Keratinocyte (primary cell): ENCODE results near the gene CTDSPL. TPM values are rescaled to one million over a fixed set of nuclear protein-coding genes. Genes with fewer than 3 reads are reported as not detected.

Source experiments
- DNase-seq: peaks from one replicate; pipeline ENCODE4 v3.0.0-alpha.2; 2011; ENCODE audit warnings: low read depth, missing footprints, low spot score
- FAIRE-seq: peaks from 2 replicates; lab custom pipeline; 2011; peaks lifted over from hg19 to GRCh38; lab: Jason Lieb, UNC
- H2AFZ ChIP-seq: 2 replicates; pipeline ENCODE4 v1.6.0; 2012; ENCODE audit warnings: low read length, control low read depth, inconsistent platforms; ENCODE audit not compliant: control insufficient read depth
- H3K27ac ChIP-seq: 2 replicates; pipeline ENCODE4 v1.5.1; 2011; ENCODE audit warnings: low read length; ENCODE audit not compliant: control insufficient read depth, insufficient read depth
- H3K27me3 ChIP-seq: 3 replicates; pipeline ENCODE4 v1.6.0; 2011; ENCODE audit warnings: low read length; ENCODE audit not compliant: control insufficient read depth, insufficient read depth; ENCODE audit errors: extremely low read depth
- H3K36me3 ChIP-seq, 2 experiments: 2 replicates in 1 of 2; 3 replicates in 1 of 2; pipeline ENCODE4 v1.5.1; 2011; ENCODE audit warnings: low read length in 2 of 2, mild to moderate bottlenecking in 1 of 2; ENCODE audit not compliant: control insufficient read depth in 2 of 2, insufficient read depth in 2 of 2; ENCODE audit errors: extremely low read depth in 1 of 2
- H3K4me1 ChIP-seq: 3 replicates; pipeline ENCODE4 v1.5.1; 2011; ENCODE audit warnings: low read length; ENCODE audit not compliant: control insufficient read depth, insufficient read depth; ENCODE audit errors: extremely low read depth
- H3K4me2 ChIP-seq: 3 replicates; pipeline ENCODE4 v1.6.0; 2011; ENCODE audit warnings: low read depth, low read length; ENCODE audit not compliant: control insufficient read depth, insufficient read depth; ENCODE audit errors: extremely low read depth
- H3K4me3 ChIP-seq, 3 experiments: fragments of 200-600 bp in 1 of 3; sonication (generic) in 1 of 3; 2 replicates in 2 of 3; 3 replicates in 1 of 3; pipeline ENCODE4 v1.5.1; 2011 to 2016; ENCODE audit warnings: low read length in 3 of 3, mild to moderate bottlenecking in 3 of 3, control low read depth in 2 of 3, inconsistent platforms in 1 of 3, low read depth in 1 of 3, mixed read lengths in 1 of 3, mixed run types in 1 of 3, moderate library complexity in 1 of 3; ENCODE audit not compliant: control insufficient read depth in 2 of 3, insufficient read depth in 2 of 3; ENCODE audit errors: extremely low read depth in 1 of 3
- H3K79me2 ChIP-seq: 2 replicates; pipeline ENCODE4 v1.6.0; 2012; ENCODE audit warnings: low read length; ENCODE audit not compliant: control insufficient read depth, insufficient read depth
- H3K9ac ChIP-seq: 3 replicates; pipeline ENCODE4 v1.6.0; 2011; ENCODE audit warnings: low read length; ENCODE audit not compliant: control insufficient read depth, insufficient read depth; ENCODE audit errors: extremely low read depth
- H3K9me1 ChIP-seq: 3 replicates; pipeline ENCODE4 v1.6.0; 2011; ENCODE audit warnings: low read length; ENCODE audit not compliant: control insufficient read depth, insufficient read depth; ENCODE audit errors: extremely low read depth
- H3K9me3 ChIP-seq: 2 replicates; pipeline ENCODE4 v1.5.1; 2012; ENCODE audit warnings: low read depth, low read length; ENCODE audit not compliant: control insufficient read depth
- H4K20me1 ChIP-seq: 3 replicates; pipeline ENCODE4 v1.6.0; 2011; ENCODE audit warnings: low read length; ENCODE audit not compliant: control insufficient read depth, insufficient read depth; ENCODE audit errors: extremely low read depth
- EZH2 ChIP-seq: IDR thresholded peaks from one replicate; pipeline ENCODE4 v1.6.1; 2012; ENCODE audit warnings: inconsistent platforms, mild to moderate bottlenecking, low read length, moderate library complexity
- dilution Hi-C: fragments of 300-500 bp; cut with MboI; formaldehyde crosslinking; loops from one replicate; pipeline ENCODE4 v1.7.0; 2020; ENCODE audit warnings: low sequenced_read_pairs; ENCODE audit not compliant: extremely low pct_ligation_motif_present
- polyA plus RNA-seq, 5 experiments: library from polyadenylated mRNA; depleted of rRNA in 3 of 5; stranded (reverse) in 3 of 5; stranded (forward) in 1 of 5; unstranded in 1 of 5; fragments of >200 nt; gene quantifications; 1 replicate in 1 of 5; 2 replicates in 3 of 5; 3 replicates in 1 of 5; pipeline versions ENCODE4 v1.2.1 to v1.2.3, GENCODE V29; 2011 to 2012; ENCODE audit warnings: missing spikeins in 2 of 5, low read depth in 1 of 5, low replicate concordance in 1 of 5
- TF ChIP-seq, protein P1 (sequence below), 3 experiments: IDR thresholded peaks in 1 of 3; conservative IDR thresholded peaks in 1 of 3; optimal IDR thresholded peaks in 1 of 3; 2 replicates in 2 of 3; 3 replicates in 1 of 3; pipeline versions ENCODE3 to v1.5.1; 2011; ENCODE audit warnings: low read length in 3 of 3, mild to moderate bottlenecking in 3 of 3, moderate library complexity in 2 of 3, control low read depth in 1 of 3, inconsistent platforms in 1 of 3; ENCODE audit not compliant: insufficient read depth in 2 of 3; ENCODE audit errors: extremely low read depth in 1 of 3

CTDSPL gene
- polyA plus RNA-seq, 1 donor (not counting 4 experiments of a cell fraction or from before 2014, with no cell fraction given): 83.2 TPM

DNA sequence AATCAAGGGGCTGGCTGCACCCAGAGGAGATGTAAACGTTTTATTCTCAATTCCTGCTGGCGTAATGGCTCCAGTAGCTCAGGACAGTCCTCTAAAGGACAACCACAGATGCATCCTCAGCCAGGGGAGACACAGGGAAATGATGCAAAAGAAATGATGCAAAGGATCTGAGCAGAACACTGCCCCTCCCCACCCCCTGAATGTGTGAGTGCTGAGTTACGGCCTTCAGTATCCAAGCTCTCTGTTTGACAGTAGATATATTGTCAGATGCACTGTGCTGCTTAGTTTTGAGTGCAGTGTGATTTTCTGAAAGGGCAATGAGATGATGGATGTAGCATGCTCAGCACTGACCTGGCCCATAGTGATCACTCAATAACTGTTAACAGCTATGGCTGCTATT is 41.4 kb upstream of the CTDSPL start:
- no peak overlapping the region for H3K4me2 ChIP-seq
- dilution Hi-C loops: no loop called here
- no peaks in the 10 kb centered on the region for H3K27me3 ChIP-seq
- no peak overlapping the region for H3K4me3 ChIP-seq
- no peak overlapping the region for H2AFZ ChIP-seq
- no peaks in the 10 kb centered on the region for H4K20me1 ChIP-seq
- H3K9ac ChIP-seq: no peak overlapping the region
- no peaks in the 10 kb centered on the region for H3K36me3 ChIP-seq
- peaks cover 5% of the 10 kb centered on the region for H3K4me1 ChIP-seq
- H3K9me1 ChIP-seq: no peaks in the 10 kb centered on the region
- TF ChIP-seq EZH2: no peak
- TF ChIP-seq, protein P1, sequence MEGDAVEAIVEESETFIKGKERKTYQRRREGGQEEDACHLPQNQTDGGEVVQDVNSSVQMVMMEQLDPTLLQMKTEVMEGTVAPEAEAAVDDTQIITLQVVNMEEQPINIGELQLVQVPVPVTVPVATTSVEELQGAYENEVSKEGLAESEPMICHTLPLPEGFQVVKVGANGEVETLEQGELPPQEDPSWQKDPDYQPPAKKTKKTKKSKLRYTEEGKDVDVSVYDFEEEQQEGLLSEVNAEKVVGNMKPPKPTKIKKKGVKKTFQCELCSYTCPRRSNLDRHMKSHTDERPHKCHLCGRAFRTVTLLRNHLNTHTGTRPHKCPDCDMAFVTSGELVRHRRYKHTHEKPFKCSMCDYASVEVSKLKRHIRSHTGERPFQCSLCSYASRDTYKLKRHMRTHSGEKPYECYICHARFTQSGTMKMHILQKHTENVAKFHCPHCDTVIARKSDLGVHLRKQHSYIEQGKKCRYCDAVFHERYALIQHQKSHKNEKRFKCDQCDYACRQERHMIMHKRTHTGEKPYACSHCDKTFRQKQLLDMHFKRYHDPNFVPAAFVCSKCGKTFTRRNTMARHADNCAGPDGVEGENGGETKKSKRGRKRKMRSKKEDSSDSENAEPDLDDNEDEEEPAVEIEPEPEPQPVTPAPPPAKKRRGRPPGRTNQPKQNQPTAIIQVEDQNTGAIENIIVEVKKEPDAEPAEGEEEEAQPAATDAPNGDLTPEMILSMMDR (optimal IDR thresholded peaks at IDR 0.05 in 1 of 3, IDR thresholded peaks at IDR 0.05 in 1 of 3, conservative IDR thresholded peaks at IDR 0.05 in 1 of 3; ENCODE audit: extremely low read depth in 1 of 3, insufficient read depth in 2 of 3, low read length in 3 of 3): no peak
- no peak overlapping the region for H3K27ac ChIP-seq
- no peaks in the 10 kb centered on the region for H3K79me2 ChIP-seq
- FAIRE-seq (no peak), DNase-seq (no peak)
- H3K9me3 ChIP-seq: no peaks in the 10 kb centered on the region

DNA sequence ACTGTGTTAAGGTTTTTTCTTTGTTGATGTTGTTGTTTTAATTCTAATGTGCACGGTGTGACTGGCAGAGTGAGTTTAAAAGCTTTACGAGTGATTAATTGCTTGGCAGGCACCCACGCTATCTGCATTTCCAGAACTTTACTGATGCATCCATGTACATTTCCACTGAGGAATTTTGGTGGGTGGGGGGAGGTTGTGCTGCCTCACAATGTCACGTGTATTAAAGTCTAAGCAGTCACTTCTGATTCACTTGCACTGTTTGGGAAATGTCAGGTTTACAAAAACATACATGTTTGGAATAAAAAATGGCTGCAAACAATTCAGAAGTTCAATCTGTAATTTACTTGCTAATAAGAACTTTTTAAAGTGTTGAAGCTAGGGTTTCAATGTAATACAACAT is 38.5 kb upstream of the CTDSPL start:
- Histone ChIP-seq H3K4me2 (no peak overlapping the region), H3K79me2 (no peaks in the 10 kb centered on the region), H3K4me3 (no peak overlapping the region), H3K9ac (no peak overlapping the region), H3K9me3 (no peaks in the 10 kb centered on the region), H3K9me1 (no peaks in the 10 kb centered on the region), H3K27me3 (no peaks in the 10 kb centered on the region), H4K20me1 (no peaks in the 10 kb centered on the region), H3K36me3 (no peaks in the 10 kb centered on the region), H3K4me1 (peaks cover 16% of the 10 kb centered on the region), H3K27ac (no peak overlapping the region), H2AFZ (no peak overlapping the region)
- dilution Hi-C loops: no loop called here
- no peak for TF ChIP-seq EZH2
- TF ChIP-seq, protein P1 (optimal IDR thresholded peaks at IDR 0.05 in 1 of 3, IDR thresholded peaks at IDR 0.05 in 1 of 3, conservative IDR thresholded peaks at IDR 0.05 in 1 of 3; ENCODE audit: extremely low read depth in 1 of 3, insufficient read depth in 2 of 3, low read length in 3 of 3): no peak
- DNase-seq (no peak), FAIRE-seq (peak; percentile 56)
